Liver (tissue), 9 donors: Measurements from ENCODE around the gene PDE9A. TPM values are rescaled to one million over a fixed set of nuclear protein-coding genes. Genes with fewer than 3 reads are reported as not detected.

Experiments
- DNase-seq: peaks from one replicate; pipeline ENCODE4 v3.0.0-alpha.2; 2017; ENCODE audit warnings: low spot score
- H3K27ac ChIP-seq, 2 donors: one replicate each; pipeline ENCODE4 v1.7.0; 2013; ENCODE audit warnings: inconsistent platforms in 2 of 2, low read length in 2 of 2, control low read depth in 1 of 2, low read depth in 1 of 2, mild to moderate bottlenecking in 1 of 2
- H3K27me3 ChIP-seq, 4 donors: one replicate each; pipeline versions ENCODE4 v1.6.1 to v1.7.0; 2013; ENCODE audit warnings: low read length in 3 of 4, inconsistent platforms in 1 of 4, mild to moderate bottlenecking in 1 of 4, moderate library complexity in 1 of 4; ENCODE audit not compliant: control insufficient read depth in 4 of 4, insufficient read depth in 4 of 4
- H3K36me3 ChIP-seq, 4 donors: one replicate each; pipeline versions ENCODE4 v1.6.1 to v1.7.0; 2013; ENCODE audit warnings: low read length in 3 of 4, mild to moderate bottlenecking in 3 of 4, low read depth in 1 of 4, moderate library complexity in 1 of 4; ENCODE audit not compliant: control insufficient read depth in 4 of 4, insufficient read depth in 3 of 4
- H3K4me1 ChIP-seq, 4 donors: one replicate each; pipeline versions ENCODE4 v1.6.1 to v1.7.0; 2013; ENCODE audit warnings: low read length in 3 of 4, mild to moderate bottlenecking in 3 of 4, moderate library complexity in 1 of 4; ENCODE audit not compliant: control insufficient read depth in 4 of 4, insufficient read depth in 4 of 4
- H3K4me3 ChIP-seq, 3 donors: one replicate each; pipeline versions ENCODE4 v1.6.1 to v1.7.0; 2013; ENCODE audit warnings: low read length in 3 of 3, control low read depth in 1 of 3, low read depth in 1 of 3, mild to moderate bottlenecking in 1 of 3
- H3K9ac ChIP-seq, 2 donors: one replicate each; pipeline ENCODE4 v1.7.0; 2013; ENCODE audit warnings: low read length in 2 of 2, mild to moderate bottlenecking in 2 of 2, moderate library complexity in 2 of 2, control low read depth in 1 of 2, low read depth in 1 of 2
- H3K9me3 ChIP-seq, 4 donors: one replicate each; pipeline versions ENCODE4 v1.6.1 to v1.7.0; 2013; ENCODE audit warnings: low read length in 3 of 4; ENCODE audit not compliant: control insufficient read depth in 4 of 4
- ATF3 ChIP-seq: IDR thresholded peaks from 2 replicates; pipeline ENCODE4 v1.6.1; 2016; ENCODE audit warnings: antibody characterized with exemption
- EGR1 ChIP-seq, 2 donors: IDR thresholded peaks; 2 replicates each; pipeline ENCODE4 v1.6.1; 2016 to 2018; ENCODE audit warnings: antibody characterized with exemption in 2 of 2, low read depth in 2 of 2
- FOXA1 ChIP-seq: IDR thresholded peaks from 2 replicates; pipeline ENCODE4 v1.6.1; 2016; ENCODE audit warnings: antibody characterized with exemption
- FOXA2 ChIP-seq: IDR thresholded peaks from 2 replicates; pipeline ENCODE4 v1.6.1; 2016; ENCODE audit warnings: antibody characterized with exemption
- GABPA ChIP-seq, 2 donors: IDR thresholded peaks in 1 of 2; conservative IDR thresholded peaks in 1 of 2; 2 replicates each; pipeline ENCODE4 v1.6.1; 2016; ENCODE audit warnings: antibody characterized with exemption in 2 of 2, mild to moderate bottlenecking in 1 of 2, moderate library complexity in 1 of 2
- HNF4A ChIP-seq, 2 donors: conservative IDR thresholded peaks; 2 replicates each; pipeline ENCODE4 v1.6.1; 2016; ENCODE audit warnings: antibody characterized with exemption in 2 of 2, mild to moderate bottlenecking in 2 of 2
- HNF4G ChIP-seq: IDR thresholded peaks from 2 replicates; pipeline ENCODE4 v1.6.1; 2016; ENCODE audit warnings: antibody characterized with exemption
- JUND ChIP-seq, 2 donors: IDR thresholded peaks; 2 replicates each; pipeline ENCODE4 v1.6.1; 2016; ENCODE audit warnings: antibody characterized with exemption in 2 of 2
- MAX ChIP-seq: IDR thresholded peaks from 2 replicates; pipeline ENCODE4 v1.6.1; 2016; ENCODE audit warnings: antibody characterized with exemption
- NR2F2 ChIP-seq: IDR thresholded peaks from 2 replicates; pipeline ENCODE4 v1.6.1; 2016; ENCODE audit warnings: antibody characterized with exemption
- RAD21 ChIP-seq, 2 donors: IDR thresholded peaks; 2 replicates each; pipeline ENCODE4 v1.6.1; 2016; ENCODE audit warnings: antibody characterized with exemption in 2 of 2, mild to moderate bottlenecking in 2 of 2
- REST ChIP-seq: IDR thresholded peaks from 2 replicates; pipeline ENCODE4 v1.6.1; 2016; ENCODE audit warnings: antibody characterized with exemption, mild to moderate bottlenecking
- RXRA ChIP-seq, 2 donors: IDR thresholded peaks; 2 replicates each; pipeline ENCODE4 v1.6.1; 2017 to 2018; ENCODE audit warnings: antibody characterized with exemption in 2 of 2, mild to moderate bottlenecking in 1 of 2
- SP1 ChIP-seq: IDR thresholded peaks from 2 replicates; pipeline ENCODE4 v1.6.1; 2018; ENCODE audit warnings: antibody characterized with exemption, mild to moderate bottlenecking
- TAF1 ChIP-seq: conservative IDR thresholded peaks from 2 replicates; pipeline ENCODE4 v1.6.1; 2016; ENCODE audit warnings: antibody characterized with exemption, mild to moderate bottlenecking
- YY1 ChIP-seq: IDR thresholded peaks from 2 replicates; pipeline ENCODE4 v1.6.1; 2016; ENCODE audit warnings: antibody characterized with exemption, mild to moderate bottlenecking
- ZBTB33 ChIP-seq: IDR thresholded peaks from 2 replicates; pipeline ENCODE4 v1.6.1; 2016; ENCODE audit warnings: antibody characterized with exemption
- WGBS: extraction: QIAGEN DNeasy Blood & Tissue Kit; methylation state at CpG from one replicate; pipeline ENCODE4 v1.1.7; 2013; 5-methylcytosine and 5-hydroxymethylcytosine counted together
- polyA plus RNA-seq, 2 donors: library from polyadenylated mRNA; stranded (reverse) in 1 of 2; unstranded in 1 of 2; fragments of 200-250 nt in 1 of 2; fragments of >200 nt in 1 of 2; fragmentation: Nextera tagmentation in 1 of 2; extraction: Ambion mirVana in 1 of 2; gene quantifications; one replicate each; pipeline versions ENCODE4 v1.2.1 to v1.2.3, GENCODE V29; 2013 to 2015
- total RNA-seq, 2 donors: library from RNA; depleted of rRNA; stranded (reverse); fragments of >200 nt; gene quantifications; one replicate each; pipeline ENCODE4 v1.2.3, GENCODE V29; 2014
- TF ChIP-seq, protein P1 (sequence below): fragments of 150-350 bp; IDR thresholded peaks from 2 replicates; pipeline ENCODE4 v1.5.1; 2017; ENCODE audit warnings: improper control_type of control experiment, low read depth, low read length; ENCODE audit not compliant: missing input control
- donor health status: healthy.
- donor health status: healthy.
- donor health status: healthy.
- donor health status: healthy.
- donor health status: healthy.

Gene PDE9A
- total and polyA plus RNA-seq, 4 donors = 1.5 to 4.2 (median 2.7) TPM

DNA sequence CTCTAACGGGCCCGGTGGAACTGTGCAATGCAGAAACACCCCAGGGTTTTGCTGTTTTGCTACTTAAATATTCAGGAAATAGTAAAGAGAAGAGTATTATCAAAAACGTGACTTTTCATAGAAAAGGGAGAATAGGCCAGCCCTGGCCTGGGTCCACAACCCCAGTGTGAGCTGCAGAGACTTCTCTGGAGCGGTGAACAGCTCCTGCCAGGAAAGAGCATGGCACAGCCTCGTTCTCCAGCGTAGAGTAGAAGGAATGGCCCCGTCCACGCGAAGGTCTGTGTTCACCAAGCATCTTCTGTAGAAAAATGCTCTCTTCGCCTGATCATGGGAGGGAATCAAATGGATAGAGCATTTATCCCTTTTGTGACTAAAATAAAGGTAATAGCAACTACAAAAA, 51.4 kb downstream of the PDE9A start:
- TF ChIP-seq RAD21 (IDR thresholded peaks at IDR 0.05) (no peak), FOXA1 (no peak), HNF4G (no peak), GABPA (IDR thresholded peaks at IDR 0.05 in 1 of 2, conservative IDR thresholded peaks at IDR 0.05 in 1 of 2) (no peak), TAF1 (no peak), HNF4A (conservative IDR thresholded peaks at IDR 0.05) (no peak), ATF3 (no peak), JUND (IDR thresholded peaks at IDR 0.05) (no peak), ZBTB33 (no peak), EGR1 (IDR thresholded peaks at IDR 0.05; ENCODE audit: low read depth in 2 of 2) (no peak), FOXA2 (no peak)
- H3K9ac ChIP-seq = no peak overlapping the region
- H3K4me3 ChIP-seq = no peak overlapping the region
- WGBS = 88% methylated on average over 10 of the region's 10 CpGs
- DNase-seq = no peak
- no peaks in the 10 kb centered on the region for H3K36me3 ChIP-seq
- H3K27me3 ChIP-seq = no peaks in the 10 kb centered on the region
- no peaks in the 10 kb centered on the region for H3K9me3 ChIP-seq
- no peak overlapping the region for H3K27ac ChIP-seq
- H3K4me1 ChIP-seq = no peaks in the 10 kb centered on the region

DNA sequence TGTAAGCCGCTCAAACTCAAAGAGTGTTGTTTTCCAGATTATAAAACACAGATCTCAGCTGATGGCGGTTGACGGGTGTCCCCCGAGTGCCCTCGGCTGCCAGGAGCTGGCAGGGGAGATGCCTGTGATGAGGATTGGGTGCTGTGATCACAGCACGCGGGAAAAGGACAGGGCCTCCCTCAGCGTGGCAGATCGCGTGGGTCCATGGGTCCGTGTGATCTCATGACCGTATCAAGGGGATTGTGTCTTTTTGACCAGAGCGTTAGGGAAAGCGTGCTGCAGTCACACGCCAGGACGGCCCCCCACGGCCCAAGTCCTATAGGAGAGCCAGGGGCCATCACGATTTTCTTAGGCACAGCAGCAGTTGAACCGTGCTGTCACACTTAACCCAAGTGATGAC, 51.9 kb downstream of the PDE9A start:
- no peak overlapping the region for H3K4me3 ChIP-seq
- no peaks in the 10 kb centered on the region for H3K4me1 ChIP-seq
- no peak for DNase-seq
- H3K9me3 ChIP-seq = no peaks in the 10 kb centered on the region
- H3K36me3 ChIP-seq = no peaks in the 10 kb centered on the region
- WGBS = 96% methylated on average over 19 of the region's 19 CpGs
- no peak overlapping the region for H3K9ac ChIP-seq
- TF ChIP-seq JUND (IDR thresholded peaks at IDR 0.05) = no peak
- TF ChIP-seq HNF4A (conservative IDR thresholded peaks at IDR 0.05) = no peak
- TF ChIP-seq HNF4G = no peak
- TF ChIP-seq YY1 = no peak
- H3K27ac ChIP-seq = no peak overlapping the region
- H3K27me3 ChIP-seq = no peaks in the 10 kb centered on the region

- WGBS = 96% methylated on average over 14 of the region's 14 CpGs
- H3K36me3 ChIP-seq = no peaks in the 10 kb centered on the region
- no peak overlapping the region for H3K4me3 ChIP-seq
- H3K27ac ChIP-seq = no peak overlapping the region
- no peaks in the 10 kb centered on the region for H3K9me3 ChIP-seq
- TF ChIP-seq TAF1 (no peak), REST (no peak), EGR1 (IDR thresholded peaks at IDR 0.05; ENCODE audit: low read depth in 2 of 2) (no peak), SP1 (no peak), ATF3 (no peak), HNF4G (no peak), JUND (IDR thresholded peaks at IDR 0.05) (no peak), GABPA (IDR thresholded peaks at IDR 0.05 in 1 of 2, conservative IDR thresholded peaks at IDR 0.05 in 1 of 2) (no peak), FOXA2 (no peak), FOXA1 (no peak), NR2F2 (no peak), MAX (no peak), RAD21 (IDR thresholded peaks at IDR 0.05) (no peak), RXRA (IDR thresholded peaks at IDR 0.05) (no peak), YY1 (no peak)
- TF ChIP-seq, protein P1, sequence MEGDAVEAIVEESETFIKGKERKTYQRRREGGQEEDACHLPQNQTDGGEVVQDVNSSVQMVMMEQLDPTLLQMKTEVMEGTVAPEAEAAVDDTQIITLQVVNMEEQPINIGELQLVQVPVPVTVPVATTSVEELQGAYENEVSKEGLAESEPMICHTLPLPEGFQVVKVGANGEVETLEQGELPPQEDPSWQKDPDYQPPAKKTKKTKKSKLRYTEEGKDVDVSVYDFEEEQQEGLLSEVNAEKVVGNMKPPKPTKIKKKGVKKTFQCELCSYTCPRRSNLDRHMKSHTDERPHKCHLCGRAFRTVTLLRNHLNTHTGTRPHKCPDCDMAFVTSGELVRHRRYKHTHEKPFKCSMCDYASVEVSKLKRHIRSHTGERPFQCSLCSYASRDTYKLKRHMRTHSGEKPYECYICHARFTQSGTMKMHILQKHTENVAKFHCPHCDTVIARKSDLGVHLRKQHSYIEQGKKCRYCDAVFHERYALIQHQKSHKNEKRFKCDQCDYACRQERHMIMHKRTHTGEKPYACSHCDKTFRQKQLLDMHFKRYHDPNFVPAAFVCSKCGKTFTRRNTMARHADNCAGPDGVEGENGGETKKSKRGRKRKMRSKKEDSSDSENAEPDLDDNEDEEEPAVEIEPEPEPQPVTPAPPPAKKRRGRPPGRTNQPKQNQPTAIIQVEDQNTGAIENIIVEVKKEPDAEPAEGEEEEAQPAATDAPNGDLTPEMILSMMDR = no peak
- H3K4me1 ChIP-seq = no peaks in the 10 kb centered on the region
- no peak for DNase-seq
- H3K27me3 ChIP-seq = no peaks in the 10 kb centered on the region
- no peak overlapping the region for H3K9ac ChIP-seq
Measured at GRCh38 chr21:42705746-42706374, 52.4 kb downstream of the PDE9A start.
